Measurements from ENCODE around the gene SAMD8.
"Not testable (repeated sequence)": the region's sequence is repeated elsewhere in the genome, so short reads cannot be mapped to it uniquely, and the experiment has no call there.

Gene SAMD8

DNA sequence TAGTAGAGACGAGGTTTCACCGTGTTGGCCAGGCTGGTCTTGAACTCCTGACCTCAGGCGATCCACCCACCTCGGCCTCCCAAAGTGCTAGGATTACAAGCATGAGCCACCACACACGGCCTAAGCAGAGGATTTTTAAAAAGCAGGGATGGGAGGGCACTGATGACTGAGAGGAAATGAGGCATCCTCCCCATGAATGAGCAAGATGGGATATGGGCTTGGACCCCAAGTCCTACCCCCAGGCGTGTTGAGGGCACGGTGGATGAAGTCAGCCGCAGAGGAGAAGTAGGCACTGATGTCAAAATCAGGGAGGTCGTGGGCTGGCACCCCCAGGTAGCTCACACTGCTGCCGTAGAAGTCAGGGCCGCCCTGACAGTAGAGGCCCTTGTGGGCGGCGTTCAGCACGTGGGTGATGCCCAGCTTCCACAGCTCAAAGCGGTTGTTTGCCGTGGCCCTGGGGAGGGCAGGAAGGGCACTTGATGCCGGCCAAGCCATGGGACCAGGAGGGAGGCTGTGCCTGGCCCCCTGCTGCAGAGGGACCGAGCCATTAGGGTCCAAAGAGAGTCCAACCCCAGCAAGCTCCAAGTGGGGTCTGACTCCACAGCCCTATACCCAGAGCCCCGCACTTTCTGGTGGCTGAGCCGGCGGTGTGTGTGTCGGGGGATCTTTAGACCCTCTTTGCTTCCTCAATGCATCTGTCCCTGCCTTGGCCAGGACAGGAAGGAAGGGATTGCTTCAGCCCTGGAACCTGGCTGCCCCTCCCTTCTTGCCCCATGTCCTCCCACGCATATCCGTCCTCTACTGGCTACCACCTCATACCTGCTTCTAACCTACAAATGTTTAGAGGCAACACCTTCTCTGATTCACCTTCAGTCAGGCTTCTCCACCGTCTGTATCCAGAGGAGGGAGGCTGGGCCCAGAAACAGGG, 3.4 kb upstream of the SAMD8 start:
- DNase-seq (ENCODE audit: low read depth in 2 of 2), result no peak

DNA sequence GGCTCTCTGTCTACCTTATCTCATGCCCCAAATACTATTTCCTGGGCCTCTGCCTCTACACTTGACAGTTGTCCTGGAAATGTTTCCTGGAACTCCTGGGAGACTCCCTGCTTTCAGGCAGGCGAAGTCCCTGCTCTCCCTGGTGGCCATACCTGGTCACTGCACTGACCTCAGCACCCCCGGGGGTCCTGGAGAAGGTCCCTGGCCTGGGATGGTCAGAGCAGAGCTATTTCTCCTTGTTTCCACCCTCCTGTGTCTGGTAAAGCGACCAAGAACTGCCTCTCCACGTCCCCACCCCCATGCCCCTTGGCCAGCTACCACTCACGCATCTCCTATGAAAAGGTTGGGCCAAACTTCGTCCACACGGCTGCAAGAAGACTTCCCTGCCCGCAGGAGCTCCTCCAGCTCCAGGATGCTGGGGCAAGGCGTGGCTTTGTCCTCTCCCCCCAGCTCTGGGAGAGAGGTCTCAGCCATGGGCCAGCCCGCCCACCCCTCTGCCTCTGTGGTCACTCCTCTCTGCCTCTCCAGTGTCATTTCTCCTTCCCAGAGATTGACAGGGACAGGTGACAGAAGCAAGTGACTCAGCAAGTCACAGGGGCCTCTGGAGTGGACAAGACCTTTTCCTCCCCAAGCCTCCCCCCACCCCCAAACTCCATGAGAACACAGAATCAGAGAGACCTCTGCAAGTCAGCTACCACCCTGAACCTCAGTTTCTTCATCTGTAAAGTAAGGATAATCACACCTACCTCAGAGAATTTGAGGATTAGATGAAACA, 2.6 kb upstream of the SAMD8 start:
- DNase-seq (ENCODE audit: low read depth in 2 of 2), result no peak

DNA sequence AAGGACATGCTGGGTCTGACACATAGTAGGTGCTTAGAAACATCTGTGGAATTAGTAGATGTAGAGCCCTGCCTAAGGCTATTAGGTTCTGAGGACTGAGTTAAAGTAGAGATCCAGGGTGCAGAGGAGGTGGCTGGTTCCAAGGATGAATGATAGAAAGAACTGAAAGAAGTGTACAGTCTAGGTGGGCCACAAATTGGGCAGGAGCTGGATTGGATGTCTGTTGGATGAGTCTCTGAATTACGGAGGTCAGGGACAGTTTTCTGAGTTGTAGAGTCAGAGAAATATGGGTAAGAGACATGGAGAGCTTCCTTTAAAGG, 2.0 kb upstream of the SAMD8 start:
- no peak for DNase-seq (ENCODE audit: low read depth in 2 of 2)

DNA sequence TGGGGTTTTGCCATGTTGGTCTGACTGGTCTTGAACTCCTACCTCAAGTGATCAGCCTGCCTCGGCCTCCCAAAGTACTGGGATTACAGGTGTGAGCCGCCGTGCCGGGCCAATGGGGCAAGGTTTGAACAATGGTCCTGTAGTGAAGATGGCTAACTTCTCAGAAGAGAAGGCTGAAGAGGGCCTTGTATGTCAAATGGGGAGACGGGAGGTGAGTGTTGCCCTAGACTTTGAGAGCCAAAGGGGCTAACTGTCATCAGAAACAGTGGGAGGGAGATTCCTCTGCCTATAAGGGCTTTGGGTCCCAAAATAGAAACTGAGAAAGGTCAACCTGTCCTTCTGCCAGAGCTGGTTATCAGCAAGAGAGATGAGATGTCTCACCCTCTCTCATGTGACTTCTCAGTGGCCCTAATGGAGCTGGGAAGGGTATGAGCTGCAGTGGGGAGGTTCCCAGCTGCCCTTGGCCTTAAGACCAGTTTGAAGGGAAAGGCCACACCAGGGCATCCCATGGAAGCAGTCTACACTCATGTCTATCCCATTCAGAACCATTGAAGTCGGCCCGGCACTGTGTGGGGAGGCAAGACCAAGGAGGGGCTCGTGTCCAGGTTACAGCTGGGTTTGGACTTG, 1.3 kb upstream of the SAMD8 start:
- DNase-seq (ENCODE audit: low read depth in 2 of 2), result no peak

DNA sequence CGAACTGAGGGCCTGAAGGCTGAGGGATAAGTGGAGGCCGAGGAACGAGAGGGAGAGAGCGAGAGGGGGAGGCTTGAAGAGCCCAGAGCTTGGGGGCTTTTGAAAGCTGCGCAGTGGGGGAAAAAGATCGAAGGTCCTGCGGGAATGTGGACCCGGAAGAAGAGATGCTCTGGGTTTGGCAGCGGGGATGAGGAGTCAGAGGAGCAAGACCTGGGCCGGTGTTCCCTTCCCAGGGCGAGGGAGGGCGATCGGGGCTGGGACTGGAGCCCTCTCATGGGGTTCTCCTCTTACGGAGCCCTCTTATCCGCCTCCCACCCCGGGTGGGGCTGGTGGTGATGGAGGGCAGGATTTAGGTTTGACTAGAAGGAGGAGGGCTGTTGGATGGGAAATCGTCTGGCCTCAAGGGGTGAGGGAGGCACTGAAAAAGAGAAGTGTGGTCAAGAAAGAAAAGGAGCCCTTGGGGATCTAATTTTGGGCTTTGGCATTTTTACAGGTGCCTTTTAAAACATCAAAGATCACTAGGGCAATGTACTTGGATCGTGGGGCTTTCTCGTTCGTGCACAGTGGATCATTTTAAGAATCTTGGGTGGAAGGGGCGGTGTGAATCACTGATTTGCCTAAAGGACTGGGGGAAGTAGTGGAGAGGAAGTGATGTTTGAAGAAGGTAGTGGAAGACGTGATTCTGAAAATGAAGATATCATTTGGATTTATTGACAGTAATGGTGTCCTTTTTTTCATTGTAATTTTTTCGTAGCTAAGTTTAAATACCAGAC, 637 bp downstream of the SAMD8 start:
- peak; percentile 15 to 26 for DNase-seq (ENCODE audit: low read depth in 2 of 2)

DNA sequence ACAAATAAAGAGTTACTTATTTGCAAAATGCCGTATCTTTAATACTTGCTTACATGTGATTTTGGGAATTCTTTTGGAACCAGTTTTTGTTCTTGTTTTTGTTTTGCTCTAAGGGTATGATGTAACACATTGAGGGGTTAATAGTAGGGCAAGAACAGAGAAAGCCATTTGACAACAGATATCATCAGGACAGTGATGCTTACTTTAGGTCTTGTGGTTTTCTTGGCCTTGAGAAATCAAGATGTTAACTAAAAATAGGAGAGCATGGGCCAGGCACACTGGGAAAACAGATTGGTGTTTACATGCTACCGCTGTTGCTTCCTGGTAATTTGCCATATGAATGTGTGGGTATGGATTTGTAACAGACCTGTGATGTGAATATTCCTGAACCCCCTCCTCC, 3.7 kb downstream of the SAMD8 start:
- no peak for DNase-seq (ENCODE audit: low read depth in 2 of 2)

DNA sequence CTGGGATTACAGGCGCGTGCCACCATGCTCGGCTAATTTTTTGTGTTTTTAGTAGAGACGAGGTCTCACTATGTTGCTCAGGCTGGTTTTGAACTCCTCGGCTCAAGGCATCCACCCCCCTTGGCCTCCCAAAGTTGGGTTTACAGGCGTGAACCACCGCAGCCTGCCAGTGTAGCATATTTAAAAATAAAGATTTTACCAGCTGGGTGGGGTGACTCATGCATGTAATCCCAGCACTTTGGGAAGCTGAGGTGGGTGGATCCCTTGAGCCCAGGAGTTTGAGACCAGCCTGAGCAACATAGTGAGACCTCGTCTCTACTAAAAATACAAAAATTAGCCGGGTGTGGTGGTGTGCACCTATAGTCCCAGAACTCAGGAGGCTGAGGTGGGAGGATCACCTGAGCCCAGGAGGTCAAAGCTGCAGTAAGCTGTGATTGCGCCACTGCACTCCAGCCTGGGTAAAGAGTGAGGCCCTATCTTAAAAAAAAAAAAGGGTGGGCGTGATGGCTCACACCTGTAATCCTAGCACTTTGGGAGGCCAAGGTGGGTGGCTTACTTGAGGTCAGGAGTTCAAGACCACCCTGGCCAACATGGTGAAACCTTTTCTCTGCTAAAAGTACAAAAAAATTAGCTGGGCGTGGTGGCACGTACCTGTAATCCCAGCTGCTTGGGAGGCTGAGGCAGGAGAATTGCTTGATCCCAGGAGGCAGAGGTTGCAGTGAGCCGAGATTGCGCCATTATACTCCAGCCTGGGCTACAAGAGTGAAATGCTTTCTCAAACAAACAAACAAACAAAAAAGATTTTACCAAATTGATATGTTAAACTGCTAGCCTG, 5.7 kb downstream of the SAMD8 start:
- DNase-seq (ENCODE audit: low read depth in 2 of 2), result not testable (repeated sequence)

DNA sequence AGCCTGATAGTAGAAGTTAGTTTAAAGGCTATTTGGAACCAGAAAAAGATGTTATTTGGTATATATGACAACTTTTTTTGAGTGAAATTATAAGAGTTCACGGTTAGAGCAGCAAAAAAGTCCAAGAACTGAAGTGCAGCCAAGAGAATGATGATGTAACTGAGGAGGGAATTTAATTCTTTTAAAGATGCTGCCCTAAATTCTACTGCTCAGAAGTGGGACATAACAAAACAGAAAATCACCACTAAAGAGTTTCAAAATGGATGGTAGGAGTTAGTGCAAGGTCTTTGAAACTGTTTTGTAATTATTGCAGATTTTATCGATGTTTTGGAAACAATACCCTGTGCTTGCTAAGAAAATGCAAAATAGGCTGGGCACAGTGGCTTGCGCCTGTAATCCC, 6.5 kb downstream of the SAMD8 start:
- no peak for DNase-seq (ENCODE audit: low read depth in 2 of 2)

DNA sequence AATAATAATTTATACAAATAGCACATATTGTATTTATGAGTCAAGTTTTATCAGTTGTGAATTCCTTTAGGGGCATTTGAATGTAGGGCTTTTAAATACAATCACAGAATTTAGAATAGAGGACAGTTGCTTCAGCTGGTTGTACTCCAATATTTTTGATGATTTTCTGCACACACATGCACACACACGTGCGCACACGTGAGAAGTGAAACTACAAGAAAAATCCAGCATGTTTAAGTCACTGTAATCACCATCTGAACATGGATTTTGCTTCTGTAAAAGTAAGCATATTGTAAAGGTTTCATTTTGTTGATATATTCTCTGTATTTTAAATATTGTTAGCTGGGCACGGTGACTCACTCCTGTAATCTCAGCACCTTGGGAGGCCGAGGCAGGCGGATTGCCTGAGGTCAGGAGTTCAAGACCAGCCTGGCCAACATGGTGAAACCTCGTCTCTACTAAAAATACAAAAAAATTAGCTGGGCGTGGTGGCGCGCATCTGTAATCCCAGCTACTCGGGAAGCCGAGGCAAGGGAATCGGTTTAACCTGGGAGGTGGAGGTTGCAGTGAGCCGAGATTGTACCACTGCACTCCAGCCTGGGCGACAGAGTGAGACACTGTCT, 8.1 kb downstream of the SAMD8 start:
- not testable (repeated sequence) for DNase-seq (ENCODE audit: low read depth in 2 of 2)

DNA sequence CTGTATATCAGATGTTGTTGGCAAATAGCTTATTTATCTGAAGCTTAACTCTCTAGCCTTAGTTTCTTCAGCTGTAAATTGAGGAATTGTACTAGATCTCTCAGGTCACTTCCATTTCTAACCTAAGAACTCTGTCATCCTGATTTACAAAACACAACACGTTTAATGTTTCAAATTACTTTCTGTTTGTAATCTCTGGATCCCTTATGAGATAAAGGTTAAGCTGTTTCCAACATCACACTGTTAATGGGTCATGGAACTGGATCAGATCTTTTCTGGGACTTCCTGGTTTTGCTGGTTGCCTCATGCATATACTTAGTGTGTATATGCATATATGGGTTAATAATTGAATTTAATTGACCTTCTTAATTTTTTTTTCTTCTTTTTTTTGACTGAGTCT, 9.9 kb downstream of the SAMD8 start:
- no peak for DNase-seq (ENCODE audit: low read depth in 2 of 2)

DNA sequence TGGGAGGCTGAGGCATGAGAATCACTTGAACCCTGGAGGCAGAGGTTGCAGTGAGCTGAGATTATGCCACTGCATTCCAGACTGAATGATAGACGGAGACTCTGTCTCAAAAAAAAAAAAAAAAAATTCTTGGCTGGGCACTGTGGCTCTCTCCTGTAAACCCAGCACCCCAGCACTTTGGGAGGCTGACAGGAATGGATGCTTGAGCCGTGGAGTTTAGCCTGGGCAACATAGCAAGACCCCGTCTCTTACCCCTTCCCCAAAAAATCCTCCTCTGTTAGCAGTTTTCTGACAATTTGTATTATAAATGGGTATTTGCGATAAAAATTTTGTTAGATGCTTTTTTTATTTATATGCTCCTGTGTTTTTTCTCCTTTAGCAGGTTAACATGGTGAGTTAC, 11.0 kb downstream of the SAMD8 start:
- DNase-seq (ENCODE audit: low read depth in 2 of 2), result no peak

DNA sequence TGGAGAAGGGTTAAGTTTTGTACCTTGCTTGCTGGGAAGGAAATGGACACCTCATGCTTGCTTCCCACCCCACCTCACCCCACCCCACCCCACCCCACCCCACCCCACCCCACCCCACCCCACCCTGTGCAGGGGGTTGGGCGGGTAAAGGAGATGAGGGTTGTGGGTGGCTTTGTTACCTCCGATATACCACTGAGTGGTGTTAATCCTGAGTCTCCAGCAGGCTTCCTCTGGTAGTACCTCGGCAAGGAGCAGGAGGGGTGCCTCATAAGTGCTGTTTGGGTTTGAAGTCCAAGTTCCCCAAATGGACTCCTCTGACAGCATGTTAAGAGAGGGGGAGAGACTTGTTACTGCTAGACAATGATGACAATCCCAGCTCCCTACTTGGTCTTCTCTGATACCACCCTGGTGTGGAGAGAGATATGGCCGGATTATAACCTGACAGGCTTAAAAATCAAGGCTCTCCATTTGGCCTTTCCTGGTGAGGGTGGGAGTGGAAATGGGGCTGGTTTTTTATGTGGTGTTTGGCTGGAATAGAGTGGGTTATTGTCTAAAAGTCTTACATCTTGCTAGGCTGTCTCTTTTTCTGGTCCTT, 11.7 kb downstream of the SAMD8 start:
- DNase-seq (ENCODE audit: low read depth in 2 of 2), result no peak

DNA sequence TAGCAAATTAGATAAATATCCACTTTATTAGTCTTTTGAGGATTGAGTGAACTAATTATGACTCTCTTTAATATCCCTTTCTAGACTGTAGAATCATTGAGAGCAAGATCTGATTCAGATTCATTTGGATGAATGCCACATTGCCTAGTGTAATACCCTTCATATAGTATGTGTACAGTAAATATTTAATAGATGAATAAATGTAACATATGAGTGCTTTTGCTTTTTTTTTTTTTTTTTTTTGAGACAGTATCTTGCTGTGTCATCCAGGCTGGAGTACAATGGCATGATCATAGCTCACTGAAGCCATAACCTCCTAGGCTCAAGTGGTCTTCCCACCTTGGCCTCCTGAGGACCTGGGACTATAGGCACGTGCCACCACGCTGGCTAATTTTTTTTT, 14.8 kb downstream of the SAMD8 start:
- DNase-seq (ENCODE audit: low read depth in 2 of 2), result no peak

DNA sequence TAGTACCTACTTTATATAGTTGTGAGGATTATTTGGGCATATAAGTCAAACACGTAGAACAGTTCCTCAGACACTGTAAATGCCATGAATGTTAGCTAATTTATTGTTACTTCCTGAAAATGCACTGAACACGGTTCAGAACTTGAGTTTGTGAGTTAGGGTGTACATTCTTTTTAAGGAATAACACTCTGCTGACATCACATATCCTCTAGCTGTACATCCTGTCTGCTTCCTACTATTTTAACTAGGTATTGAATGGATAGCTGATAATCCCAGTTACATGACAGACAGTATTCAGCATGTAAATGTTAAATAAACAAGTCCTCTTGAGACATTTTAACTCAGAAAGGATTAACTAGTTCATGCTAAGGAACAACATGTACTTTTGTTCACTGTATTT, 16.0 kb downstream of the SAMD8 start:
- no peak for DNase-seq (ENCODE audit: low read depth in 2 of 2)

DNA sequence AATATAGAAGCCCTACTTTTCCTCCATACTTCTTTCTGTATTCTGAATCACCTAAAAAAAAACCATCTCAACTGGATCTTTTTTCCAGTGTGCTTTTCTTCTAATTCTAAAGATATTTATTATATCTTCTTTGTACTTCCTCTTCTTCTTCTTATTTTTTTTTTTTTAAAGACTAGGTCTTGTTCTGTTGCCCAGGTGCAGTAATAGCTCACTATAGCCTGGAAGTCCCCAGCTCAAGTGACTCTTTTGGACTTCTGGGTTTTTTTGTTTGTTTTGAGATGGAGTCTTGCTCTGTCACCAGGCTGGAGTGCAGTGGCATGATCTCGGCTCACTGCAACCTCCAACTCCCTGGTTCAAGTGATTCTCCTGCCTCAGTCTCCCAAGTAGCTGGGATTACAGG, 17.5 kb downstream of the SAMD8 start:
- DNase-seq (ENCODE audit: low read depth in 2 of 2), result not testable (repeated sequence)

DNA sequence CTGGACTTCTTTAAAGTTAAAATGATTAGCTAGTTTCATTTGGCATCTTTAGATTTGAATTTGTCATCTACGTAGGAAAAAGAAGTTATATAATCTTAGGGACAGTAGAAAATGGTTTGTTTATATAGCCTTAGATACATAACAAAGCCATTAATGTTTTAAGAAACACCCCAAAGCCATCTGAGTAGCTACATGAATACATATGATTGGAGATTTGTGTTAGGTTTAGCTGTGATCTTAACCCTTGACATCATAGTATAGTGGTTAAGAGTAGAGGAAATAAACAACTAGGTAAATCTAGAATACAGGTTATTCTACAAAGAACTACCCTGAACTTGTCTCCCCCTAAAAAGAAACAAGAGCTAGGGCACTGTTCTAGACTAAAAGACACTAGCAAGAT, 18.1 kb downstream of the SAMD8 start:
- no peak for DNase-seq (ENCODE audit: low read depth in 2 of 2)

DNA sequence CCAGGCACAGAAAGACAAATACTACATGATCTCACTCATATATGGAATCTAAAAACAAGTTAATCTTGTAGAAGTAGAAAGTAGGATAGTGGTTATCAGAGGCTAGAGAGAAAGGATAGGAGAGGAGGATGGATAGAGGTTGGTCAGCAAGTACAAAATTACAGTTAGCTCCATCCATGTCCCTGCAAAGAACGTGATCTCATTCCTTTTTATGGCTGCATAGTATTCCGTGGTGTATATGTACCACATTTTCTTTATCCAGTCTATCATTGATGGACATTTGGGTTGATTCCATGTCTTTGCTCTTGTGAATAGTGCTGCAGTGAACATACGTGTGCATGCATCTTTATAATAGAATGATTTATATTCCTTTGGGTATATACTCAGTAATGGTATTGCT, 22.2 kb downstream of the SAMD8 start:
- DNase-seq (ENCODE audit: low read depth in 2 of 2), result not testable (repeated sequence)

DNA sequence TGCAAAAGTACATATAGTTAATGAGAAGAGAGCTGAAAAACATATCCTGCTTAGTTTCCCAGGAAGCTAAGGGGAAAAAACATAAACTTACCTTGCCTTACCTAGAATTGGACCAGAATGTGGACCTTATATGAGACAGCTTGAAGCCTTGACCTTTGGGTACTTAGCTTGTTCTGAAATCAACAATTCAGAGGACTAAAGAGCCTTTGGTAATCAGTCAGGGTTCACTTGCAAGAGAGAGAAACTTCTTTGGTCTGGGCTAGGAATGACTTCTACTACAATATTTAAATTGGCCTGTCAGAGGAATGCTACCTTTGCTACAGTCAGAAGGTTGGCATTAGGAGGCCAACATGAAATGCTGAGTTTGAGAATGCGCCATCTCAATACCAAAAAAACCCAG, 24.9 kb downstream of the SAMD8 start:
- no peak for DNase-seq (ENCODE audit: low read depth in 2 of 2)

DNA sequence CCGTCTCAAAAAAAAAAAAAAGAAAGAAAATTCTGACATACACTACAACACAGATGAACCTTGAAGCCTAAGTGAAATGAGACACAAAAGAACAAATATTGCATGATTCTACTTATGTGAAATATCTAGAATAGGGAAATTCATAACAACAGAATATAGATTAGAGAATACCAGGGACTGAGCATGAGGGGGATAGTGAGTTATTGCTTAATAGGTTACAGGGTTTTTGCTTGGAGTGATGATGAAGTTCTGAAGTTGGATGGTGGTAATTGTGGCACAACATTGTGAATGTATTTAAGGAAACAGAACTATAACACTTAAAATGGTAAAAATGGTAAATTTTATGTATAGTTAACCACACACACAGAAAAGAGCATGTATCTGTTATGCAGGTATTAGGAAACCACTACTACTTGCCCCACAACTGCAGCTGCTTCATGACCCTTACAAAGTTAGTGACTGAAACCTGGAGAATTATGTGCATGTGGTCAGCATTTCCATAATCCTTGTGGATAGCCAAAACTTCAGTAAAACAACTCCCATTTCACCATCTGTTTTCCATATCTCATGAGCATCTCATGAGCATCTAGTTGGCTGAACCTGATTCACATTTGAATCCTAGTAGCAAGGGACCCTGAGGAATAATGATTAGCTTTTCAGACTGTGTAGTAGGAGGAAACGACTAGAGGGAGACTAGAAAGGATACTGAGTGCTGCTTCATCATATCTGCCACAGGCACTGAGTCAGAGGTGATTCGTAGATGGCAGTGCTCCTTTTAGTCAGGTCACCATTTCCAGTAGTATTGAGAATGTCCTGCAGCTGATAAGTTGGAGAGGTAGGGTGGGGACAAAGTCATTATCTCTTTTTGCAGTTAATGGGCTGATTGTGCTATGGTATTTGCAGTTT, 26.3 kb downstream of the SAMD8 start:
- DNase-seq (ENCODE audit: low read depth in 2 of 2), result peak; percentile 17 to 25
